C4-2B (cell line): ENCODE results near the gene ATP2B2.

ENCODE experiments used
- ZFX ChIP-seq: fragments of 450-650 bp; IDR thresholded peaks from 2 replicates; pipeline ENCODE4 v1.6.1; 2017
- TF ChIP-seq, protein P1 (sequence below): fragments of 450-650 bp; conservative IDR thresholded peaks from 2 replicates; pipeline ENCODE4 v1.5.1; 2017; ENCODE audit warnings: mild to moderate bottlenecking

DNA sequence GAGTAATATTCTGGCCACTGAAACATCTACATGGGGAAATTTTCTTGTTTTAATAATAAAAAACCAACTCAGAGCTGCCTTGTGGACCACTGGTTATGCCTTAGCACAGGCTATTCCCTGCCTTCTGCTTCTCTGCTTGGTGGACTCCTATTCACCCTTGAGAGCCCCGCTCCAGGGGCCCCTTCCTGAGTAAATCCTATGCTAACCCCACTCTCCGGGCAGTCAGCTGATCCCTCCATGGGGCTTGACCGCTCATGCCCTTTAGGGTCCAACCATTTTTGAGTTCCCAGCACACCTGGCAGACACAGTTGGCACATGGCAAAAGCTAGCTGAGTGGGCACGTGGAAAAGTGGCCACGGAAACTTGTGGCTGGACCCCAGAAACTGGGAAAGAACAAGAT lies 38.2 kb downstream of the ATP2B2 start:
- TF ChIP-seq, protein P1, sequence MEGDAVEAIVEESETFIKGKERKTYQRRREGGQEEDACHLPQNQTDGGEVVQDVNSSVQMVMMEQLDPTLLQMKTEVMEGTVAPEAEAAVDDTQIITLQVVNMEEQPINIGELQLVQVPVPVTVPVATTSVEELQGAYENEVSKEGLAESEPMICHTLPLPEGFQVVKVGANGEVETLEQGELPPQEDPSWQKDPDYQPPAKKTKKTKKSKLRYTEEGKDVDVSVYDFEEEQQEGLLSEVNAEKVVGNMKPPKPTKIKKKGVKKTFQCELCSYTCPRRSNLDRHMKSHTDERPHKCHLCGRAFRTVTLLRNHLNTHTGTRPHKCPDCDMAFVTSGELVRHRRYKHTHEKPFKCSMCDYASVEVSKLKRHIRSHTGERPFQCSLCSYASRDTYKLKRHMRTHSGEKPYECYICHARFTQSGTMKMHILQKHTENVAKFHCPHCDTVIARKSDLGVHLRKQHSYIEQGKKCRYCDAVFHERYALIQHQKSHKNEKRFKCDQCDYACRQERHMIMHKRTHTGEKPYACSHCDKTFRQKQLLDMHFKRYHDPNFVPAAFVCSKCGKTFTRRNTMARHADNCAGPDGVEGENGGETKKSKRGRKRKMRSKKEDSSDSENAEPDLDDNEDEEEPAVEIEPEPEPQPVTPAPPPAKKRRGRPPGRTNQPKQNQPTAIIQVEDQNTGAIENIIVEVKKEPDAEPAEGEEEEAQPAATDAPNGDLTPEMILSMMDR = no peak
- TF ChIP-seq ZFX = no peak
